Measurements from ENCODE around the gene RNF223.
"Not testable (repeated sequence)": the region's sequence is repeated elsewhere in the genome, so short reads cannot be mapped to it uniquely, and the experiment has no call there.

RNF223 gene

GRCh38 chr1:1081311-1082238 is 7.5 kb upstream of the RNF223 start:
- CTCF ChIA-PET, result interaction anchor here (1.1 kb wide), 1 partner anchor 97 kb away, joined by 3 read pairs; no protein-coding TSS in a partner anchor
- DNase-seq (ENCODE audit: low read depth, low spot score), result no peak
- no peak overlapping the region for H3K4me3 ChIP-seq (ENCODE audit: low read depth, low read length)
- POLR2A ChIA-PET, result no interaction called here
- TF ChIP-seq CTCF (IDR thresholded peaks at IDR 0.05; ENCODE audit: insufficient read depth, low read length, missing control alignments), result no peak

GRCh38 chr1:1080951-1081310 is 6.8 kb upstream of the RNF223 start:
- CTCF ChIA-PET, result no interaction called here
- POLR2A ChIA-PET, result no interaction called here
- no peak for DNase-seq (ENCODE audit: low read depth, low spot score)
- no peak for TF ChIP-seq CTCF (IDR thresholded peaks at IDR 0.05; ENCODE audit: insufficient read depth, low read length, missing control alignments)
- no peak overlapping the region for H3K4me3 ChIP-seq (ENCODE audit: low read depth, low read length)

DNA sequence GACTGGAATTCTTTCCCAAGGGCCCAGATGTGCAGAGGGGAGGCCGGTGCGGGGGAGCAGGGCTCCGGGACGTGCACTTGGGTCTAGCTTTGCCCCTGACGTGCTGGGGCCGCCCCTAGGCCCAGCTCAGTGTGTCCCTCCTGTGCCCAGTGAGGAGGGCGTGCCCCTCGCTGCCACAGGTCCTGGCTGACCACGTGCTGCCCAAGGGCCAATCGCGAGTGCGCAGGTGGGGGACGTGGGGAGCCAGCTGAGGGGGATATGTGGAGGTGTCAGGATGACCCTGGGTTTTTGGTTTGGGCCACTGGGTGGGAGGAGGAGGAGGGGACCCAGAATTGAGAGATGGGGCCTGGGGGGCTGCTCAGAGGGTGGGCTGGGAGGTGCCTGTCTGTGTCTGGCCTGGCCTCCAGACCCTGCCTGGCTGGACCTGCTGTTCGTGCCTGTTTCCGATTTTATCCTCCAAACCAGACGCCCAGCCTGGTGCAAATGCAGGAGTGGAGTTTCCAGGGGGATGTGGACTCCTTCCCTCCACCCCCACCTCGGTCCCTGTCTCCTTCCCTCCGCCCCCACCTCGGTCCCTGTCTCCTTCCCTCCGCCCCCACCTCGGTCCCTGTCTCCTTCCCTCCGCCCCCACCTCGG is 6.1 kb upstream of the RNF223 start:
- no peak for DNase-seq (ENCODE audit: low read depth, low spot score)
- peak overlapping the region; percentile 12; the same call in 1 of the 2 replicates for H3K4me3 ChIP-seq (ENCODE audit: low read depth, low read length)
- CTCF ChIA-PET, result interaction anchor here (0.9 to 1.0 kb wide), 2 partner anchors 16 to 99 kb away, joined by 3 read pairs; no protein-coding TSS in a partner anchor
- POLR2A ChIA-PET, result no interaction called here
- TF ChIP-seq CTCF (IDR thresholded peaks at IDR 0.05; ENCODE audit: insufficient read depth, low read length, missing control alignments), result no peak

DNA sequence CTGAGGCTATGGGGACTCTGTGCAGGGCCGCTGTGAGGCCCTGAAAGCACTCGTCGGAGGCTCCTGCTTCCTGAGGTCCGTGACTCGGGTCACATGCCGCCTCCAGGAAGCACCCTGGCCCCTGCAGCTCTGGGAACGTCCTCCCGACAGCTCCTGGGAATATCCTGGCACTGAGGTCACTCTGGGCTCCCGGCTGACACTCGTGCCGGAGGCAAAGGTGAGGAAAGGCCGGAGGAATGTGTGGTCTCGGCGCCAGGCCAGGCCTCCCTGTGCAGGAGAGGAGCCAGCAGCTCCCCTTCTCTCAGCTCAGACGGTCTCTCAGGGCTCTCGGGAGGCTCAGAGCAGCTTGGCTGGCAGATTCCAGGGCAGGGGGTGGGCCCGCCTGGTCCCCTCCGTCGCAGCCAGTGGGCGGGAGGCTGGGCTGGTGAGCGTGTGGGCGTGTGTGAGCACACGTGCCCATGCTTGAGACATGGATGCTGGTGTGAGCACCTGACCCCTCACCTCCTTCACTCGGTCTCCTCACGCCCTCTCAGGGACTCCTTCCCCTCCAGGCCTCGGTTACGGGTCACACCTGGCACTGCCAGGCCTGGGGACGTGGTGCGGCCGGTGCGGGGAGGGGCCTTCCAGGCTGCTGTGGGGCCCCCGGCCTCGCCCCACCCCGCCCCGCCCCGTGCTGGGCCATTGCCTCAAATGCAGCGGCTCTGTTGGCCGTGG is 5.5 kb upstream of the RNF223 start:
- POLR2A ChIA-PET, result no interaction called here
- DNase-seq (ENCODE audit: low read depth, low spot score), result peak; percentile 55
- peak overlapping the region; percentile 20 for H3K4me3 ChIP-seq (ENCODE audit: low read depth, low read length)
- CTCF ChIA-PET, result interaction anchor here (0.9 to 1.0 kb wide), 2 partner anchors 16 to 98 kb away, joined by 3 read pairs; no protein-coding TSS in a partner anchor
- no peak for TF ChIP-seq CTCF (IDR thresholded peaks at IDR 0.05; ENCODE audit: insufficient read depth, low read length, missing control alignments)

- DNase-seq (ENCODE audit: low read depth, low spot score); H3K4me3 ChIP-seq (ENCODE audit: low read depth, low read length); CTCF ChIA-PET; POLR2A ChIA-PET: not testable (repeated sequence)
Measured at GRCh38 chr1:1077396-1077795, 3.3 kb upstream of the RNF223 start.

GRCh38 chr1:1075148-1075935 is 1.2 kb upstream of the RNF223 start:
- ChIA-PET POLR2A (no interaction called here), CTCF (interaction anchor here (2.6 kb wide), 1 partner anchor 12 kb away, joined by 12 read pairs; no protein-coding TSS in a partner anchor)
- no peak for TF ChIP-seq CTCF (IDR thresholded peaks at IDR 0.05; ENCODE audit: insufficient read depth, low read length, missing control alignments)
- no peak overlapping the region for H3K4me3 ChIP-seq (ENCODE audit: low read depth, low read length)
- no peak for DNase-seq (ENCODE audit: low read depth, low spot score)
